SH-SY5Y (cell line): ENCODE measurements around the gene PTPRK.

Experiments
- GATA2 ChIP-seq: IDR thresholded peaks from 2 replicates; pipeline ENCODE4 v1.6.1; 2011; ENCODE audit warnings: mild to moderate bottlenecking, low read depth, low read length
- GATA3 ChIP-seq: IDR thresholded peaks from 2 replicates; pipeline ENCODE4 v1.6.1; 2011; ENCODE audit warnings: low read depth, mild to moderate bottlenecking, low read length, moderate library complexity

The PTPRK gene

GRCh38 chr6:128371136-128371535 is 149.3 kb downstream of the PTPRK start:
- TF ChIP-seq GATA2 (no peak), GATA3 (no peak)

DNA sequence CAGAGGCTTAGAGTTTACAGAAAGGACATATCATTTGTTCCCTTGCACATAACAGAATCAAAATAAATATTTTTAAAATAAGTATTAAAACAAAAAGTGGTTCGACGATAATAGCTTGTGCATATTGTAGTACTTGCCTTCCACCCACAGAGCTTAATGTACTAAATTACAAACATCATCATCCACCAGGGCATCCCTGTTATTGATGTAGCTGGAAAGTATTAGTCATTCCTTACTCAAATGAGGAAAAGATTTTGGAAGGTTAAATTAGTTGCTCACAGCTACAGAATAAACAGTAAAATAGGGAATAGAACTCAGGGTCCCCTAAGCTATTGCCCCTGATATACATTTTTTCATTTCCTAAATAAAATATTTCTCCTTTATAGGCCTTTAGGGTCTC is 150.3 kb downstream of the PTPRK start:
- TF ChIP-seq GATA3 (no peak), GATA2 (no peak)

GRCh38 chr6:128368213-128368944 is 152.0 kb downstream of the PTPRK start:
- no peak for TF ChIP-seq GATA3

DNA sequence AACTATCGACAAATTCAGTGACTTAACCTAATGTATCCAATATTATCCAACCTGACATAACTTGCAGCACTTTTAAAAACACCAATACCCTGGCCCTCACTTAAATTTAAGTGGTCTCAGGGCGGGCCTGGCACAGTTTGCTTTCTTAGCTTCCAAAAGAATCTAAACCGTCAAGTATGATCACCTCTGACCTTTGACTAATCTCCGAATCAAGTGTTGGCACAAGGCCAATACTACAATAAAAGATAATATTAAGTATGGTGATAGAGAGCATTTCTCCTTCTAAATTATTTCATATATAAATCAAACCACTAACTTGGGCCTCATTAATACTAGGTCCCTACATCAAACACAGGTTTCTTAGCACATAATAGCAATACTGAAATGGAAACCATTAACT is 153.0 kb downstream of the PTPRK start:
- no peak for TF ChIP-seq GATA2
- no peak for TF ChIP-seq GATA3

GRCh38 chr6:128365520-128366160 is 154.8 kb downstream of the PTPRK start:
- TF ChIP-seq GATA2 (no peak), GATA3 (no peak)

DNA sequence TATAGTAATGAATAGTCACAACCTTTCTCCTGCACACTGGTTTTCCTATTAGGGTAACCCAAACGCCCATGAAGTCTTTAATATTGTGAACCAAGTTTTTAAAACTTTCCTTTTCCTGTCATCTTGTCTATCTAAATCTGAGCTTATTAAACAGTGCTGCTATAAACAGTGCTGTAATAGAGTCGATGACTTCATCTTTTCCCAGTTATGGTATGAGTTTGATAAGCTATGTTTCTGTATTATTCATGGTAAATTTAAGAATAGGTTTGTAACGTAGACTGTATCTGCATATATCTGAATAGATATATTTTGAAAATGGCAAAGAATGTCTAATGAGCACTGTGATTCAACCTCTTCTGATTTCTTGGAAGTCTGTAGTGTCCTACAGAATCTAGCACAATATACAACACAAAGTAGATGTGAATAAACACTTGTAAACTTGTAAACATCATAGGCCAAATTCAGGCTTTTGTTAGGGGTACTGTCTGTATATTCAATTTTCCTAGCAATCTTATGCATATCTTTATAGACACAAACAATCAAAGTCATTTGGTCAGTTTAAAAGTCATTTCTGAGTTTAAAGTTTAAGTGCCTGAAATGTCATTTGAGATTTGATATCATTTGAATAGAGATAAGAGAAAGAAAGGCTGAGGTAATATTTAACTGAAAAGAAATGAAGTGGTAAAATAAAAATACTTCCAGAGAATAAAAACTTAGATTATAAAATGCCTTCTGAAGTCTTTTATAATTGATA is 155.5 kb downstream of the PTPRK start:
- no peak for TF ChIP-seq GATA2
- TF ChIP-seq GATA3: no peak

DNA sequence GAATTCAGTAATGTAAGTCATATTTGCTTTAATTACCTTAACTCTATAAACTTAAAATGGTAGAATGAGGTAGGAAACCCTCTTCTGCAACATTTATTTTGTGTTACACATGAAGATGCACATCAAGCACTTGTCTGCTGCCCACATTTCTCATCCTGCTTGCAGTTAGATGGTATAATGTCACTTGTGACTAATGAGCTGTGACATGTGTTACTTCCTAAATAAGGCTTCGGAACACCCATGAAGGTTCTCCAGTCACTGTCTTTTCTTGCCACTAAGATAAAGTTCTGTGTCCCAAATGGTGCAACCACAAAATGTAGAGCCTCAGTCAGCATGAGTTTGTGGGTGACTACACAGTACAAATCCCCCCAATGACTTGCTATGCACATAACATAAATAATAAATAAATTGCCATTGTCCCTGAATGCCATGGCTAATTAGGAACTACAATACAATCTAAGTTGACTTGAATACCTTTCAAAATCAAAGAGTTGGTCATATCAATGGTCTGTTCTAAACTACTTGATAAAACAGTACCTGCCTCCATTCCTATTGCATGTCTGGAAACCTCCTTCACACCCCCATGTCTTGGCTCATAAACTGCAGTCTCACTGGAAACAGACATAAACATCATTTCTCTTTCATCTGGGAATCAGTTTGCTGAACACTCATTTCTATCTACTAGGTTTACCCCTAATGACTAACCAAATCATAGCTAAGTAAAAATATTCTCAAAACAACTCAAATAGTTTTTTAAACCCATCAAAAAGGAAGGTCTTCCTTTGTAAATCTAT is 157.2 kb downstream of the PTPRK start:
- TF ChIP-seq GATA3: no peak

DNA sequence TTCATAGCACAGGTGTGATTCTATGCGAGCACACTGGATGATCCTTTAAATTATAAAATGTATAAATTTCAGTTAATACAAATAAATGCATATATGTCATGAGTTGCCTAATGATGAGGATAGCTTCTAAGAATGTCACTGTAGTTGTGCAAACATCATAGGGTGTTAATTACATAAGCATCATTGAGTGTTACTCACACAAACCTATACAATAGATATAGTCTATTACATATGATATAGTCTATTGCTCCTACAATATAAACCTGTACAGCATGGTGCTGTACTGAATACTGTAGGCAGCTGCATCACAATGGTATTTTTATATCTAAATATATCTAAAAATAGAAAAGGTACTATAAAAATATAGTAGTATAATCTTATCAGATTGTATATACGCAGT is 159.0 kb downstream of the PTPRK start:
- TF ChIP-seq GATA3 (no peak), GATA2 (no peak)

- TF ChIP-seq GATA3: no peak
- TF ChIP-seq GATA2: no peak
Observed at GRCh38 chr6:128358244-128358776, 162.1 kb downstream of the PTPRK start.

GRCh38 chr6:128357392-128358130 is 162.8 kb downstream of the PTPRK start:
- TF ChIP-seq GATA2 (no peak), GATA3 (no peak)

- no peak for TF ChIP-seq GATA3
- no peak for TF ChIP-seq GATA2
Observed at GRCh38 chr6:128352366-128352765, 168.0 kb downstream of the PTPRK start.

GRCh38 chr6:128351255-128351514 is 169.2 kb downstream of the PTPRK start:
- TF ChIP-seq GATA3 (no peak), GATA2 (no peak)

- TF ChIP-seq GATA3 (no peak), GATA2 (no peak)
Observed at GRCh38 chr6:128350416-128351254, 169.8 kb downstream of the PTPRK start.

DNA sequence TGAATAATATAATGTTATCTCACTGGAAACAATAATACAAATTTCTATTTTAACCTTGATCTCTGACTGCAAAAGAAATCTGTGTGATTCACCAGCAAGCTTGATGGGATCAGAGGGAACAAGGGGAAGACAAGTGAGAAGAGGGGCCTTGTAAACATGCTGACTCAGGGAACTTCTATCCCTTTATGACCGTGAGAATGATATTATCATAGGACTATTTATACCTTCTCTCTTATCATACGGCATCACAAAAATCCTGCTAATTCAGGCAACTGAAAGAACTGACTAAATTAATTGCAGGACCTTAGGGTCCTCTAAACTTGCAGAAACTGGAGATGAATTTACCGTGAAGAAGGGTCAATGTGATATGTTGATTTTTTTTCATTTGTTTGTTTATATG is 173.3 kb downstream of the PTPRK start:
- TF ChIP-seq GATA3 (no peak), GATA2 (no peak)
